Ovary (tissue), 9 donors: ENCODE results near the gene KCTD6. TPM values are rescaled to one million over a fixed set of nuclear protein-coding genes. Genes with fewer than 3 reads are reported as not detected.
A peak's percentile ranks its signal among the peaks of the same experiment; 100 is the strongest.

Experiments
- DNase-seq, 5 donors: peaks; one replicate each; pipeline ENCODE4 v3.0.0-alpha.2; 2019 to 2020
- H3K27ac ChIP-seq, 2 donors: fragments of 200-600 bp; one replicate each; pipeline versions ENCODE4 v1.5.1 to v1.8.0; 2019 to 2022
- H3K27me3 ChIP-seq: fragments of 200-600 bp; one replicate; pipeline ENCODE4 v1.8.0; 2022
- H3K36me3 ChIP-seq: fragments of 200-600 bp; sonication (generic); one replicate; pipeline ENCODE4 v1.5.1; 2019
- H3K4me1 ChIP-seq: one replicate; pipeline ENCODE4 v1.8.1; 2013; ENCODE audit warnings: mild to moderate bottlenecking, moderate library complexity; ENCODE audit not compliant: insufficient read depth
- H3K4me3 ChIP-seq: fragments of 200-600 bp; sonication (generic); one replicate; pipeline ENCODE4 v1.5.1; 2017
- H3K9me3 ChIP-seq, 2 donors: fragments of 200-600 bp in 1 of 2; sonication (generic) in 1 of 2; one replicate each; pipeline versions ENCODE4 v1.5.1 to v1.8.1; 2013 to 2019; ENCODE audit warnings: mild to moderate bottlenecking in 1 of 2, moderate library complexity in 1 of 2
- EP300 ChIP-seq: sonication (generic); formaldehyde crosslinking; IDR thresholded peaks from one replicate; pipeline ENCODE4 v1.6.1; 2017; ENCODE audit warnings: antibody characterized with exemption
- POLR2A ChIP-seq: fragments of 450-650 bp; IDR thresholded peaks from one replicate; pipeline ENCODE4 v1.6.1; 2017; ENCODE audit warnings: antibody characterized with exemption, mild to moderate bottlenecking, moderate library complexity
- WGBS, 3 donors: extraction: QIAGEN DNeasy Blood & Tissue Kit in 1 of 3; methylation state at CpG; one replicate each; pipeline versions ENCODE4 v1.1.5 to v1.1.7; 2013 to 2017; 5-methylcytosine and 5-hydroxymethylcytosine counted together
- intact Hi-C, 4 donors: fragments of 100-400 bp; cut with DNase I; formaldehyde crosslinking; loops; one replicate each; pipeline versions ENCODE4 v1.11.0 to v1.15.1; 2022 to 2023
- polyA plus RNA-seq, 2 donors: library from polyadenylated mRNA; stranded (reverse); fragments of 200-250 nt in 1 of 2; fragments of 350-450 nt in 1 of 2; fragmentation: Illumina TruSeq in 1 of 2; extraction: RNeasy Lipid Tissue Mini Kit (QIAGEN cat#74804) in 1 of 2; gene quantifications; one replicate each; pipeline ENCODE4 v1.2.3, GENCODE V29; 2013 to 2014
- total RNA-seq, 7 donors: library from RNA; depleted of rRNA in 2 of 7; stranded (reverse); fragments of >200 nt in 2 of 7; fragmentation: NEBNext Ultra II Directional in 3 of 7; extraction: Animal tissue kit (Norgen Biotek cat#: 25700) in 3 of 7; gene quantifications; one replicate each; pipeline versions ENCODE4 v1.1.0 to v1.2.4, GENCODE V29; 2016 to 2023
- TF ChIP-seq, protein P1 (sequence below), 3 donors: fragments of 450-650 bp in 2 of 3; fragments of 200-600 bp in 1 of 3; IDR thresholded peaks; one replicate each; pipeline versions ENCODE4 v1.5.1 to v1.8.0; 2016 to 2022; ENCODE audit warnings: antibody characterized with exemption in 3 of 3, mild to moderate bottlenecking in 1 of 3
- donor health status: DM: no; HTN: no; CAD: no; lungs with moderate emphysema.
- donor health status: DM: no; HTN: no; CAD: no.
- donor health status: Bipolar disorder and iron deficiency.
- donor health status: DM: yes; HTN: yes; CAD: no.
- donor health status: DM: no; HTN: no; CAD: no.
- donor health status: DM: yes; HTN: yes; CAD: no.

KCTD6 gene
- total and polyA plus RNA-seq, 9 donors = 10.9 to 20.8 (median 13.0) TPM

GRCh38 chr3:58532794-58533220, 40.9 kb downstream of the KCTD6 start:
- TF ChIP-seq POLR2A = no peak
- TF ChIP-seq, protein P1, sequence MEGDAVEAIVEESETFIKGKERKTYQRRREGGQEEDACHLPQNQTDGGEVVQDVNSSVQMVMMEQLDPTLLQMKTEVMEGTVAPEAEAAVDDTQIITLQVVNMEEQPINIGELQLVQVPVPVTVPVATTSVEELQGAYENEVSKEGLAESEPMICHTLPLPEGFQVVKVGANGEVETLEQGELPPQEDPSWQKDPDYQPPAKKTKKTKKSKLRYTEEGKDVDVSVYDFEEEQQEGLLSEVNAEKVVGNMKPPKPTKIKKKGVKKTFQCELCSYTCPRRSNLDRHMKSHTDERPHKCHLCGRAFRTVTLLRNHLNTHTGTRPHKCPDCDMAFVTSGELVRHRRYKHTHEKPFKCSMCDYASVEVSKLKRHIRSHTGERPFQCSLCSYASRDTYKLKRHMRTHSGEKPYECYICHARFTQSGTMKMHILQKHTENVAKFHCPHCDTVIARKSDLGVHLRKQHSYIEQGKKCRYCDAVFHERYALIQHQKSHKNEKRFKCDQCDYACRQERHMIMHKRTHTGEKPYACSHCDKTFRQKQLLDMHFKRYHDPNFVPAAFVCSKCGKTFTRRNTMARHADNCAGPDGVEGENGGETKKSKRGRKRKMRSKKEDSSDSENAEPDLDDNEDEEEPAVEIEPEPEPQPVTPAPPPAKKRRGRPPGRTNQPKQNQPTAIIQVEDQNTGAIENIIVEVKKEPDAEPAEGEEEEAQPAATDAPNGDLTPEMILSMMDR (IDR thresholded peaks at IDR 0.05) = peak; percentile 74 to 82 (median 81)
- H3K27ac ChIP-seq = no peak overlapping the region
- H3K9me3 ChIP-seq = no peaks in the 10 kb centered on the region
- 29 to 31% (median 31%) methylated on average over 11 of the region's 11 CpGs for WGBS, 3 donors
- peaks cover 17% of the 10 kb centered on the region for H3K4me1 ChIP-seq
- peak; percentile 61 to 79 (median 71) for DNase-seq
- no peaks in the 10 kb centered on the region for H3K27me3 ChIP-seq
- no peak overlapping the region for H3K4me3 ChIP-seq
- intact Hi-C loops = loop anchor here in 2 of 4 donors (5.0 to 10.0 kb wide), 5 partner anchors 41 to 338 kb away; partner anchors contain the start of genes HTD2 (in 1 of the 2), KCTD6 (in 1 of the 2) and RPP14 (in 1 of the 2)
- no peaks in the 10 kb centered on the region for H3K36me3 ChIP-seq

DNA sequence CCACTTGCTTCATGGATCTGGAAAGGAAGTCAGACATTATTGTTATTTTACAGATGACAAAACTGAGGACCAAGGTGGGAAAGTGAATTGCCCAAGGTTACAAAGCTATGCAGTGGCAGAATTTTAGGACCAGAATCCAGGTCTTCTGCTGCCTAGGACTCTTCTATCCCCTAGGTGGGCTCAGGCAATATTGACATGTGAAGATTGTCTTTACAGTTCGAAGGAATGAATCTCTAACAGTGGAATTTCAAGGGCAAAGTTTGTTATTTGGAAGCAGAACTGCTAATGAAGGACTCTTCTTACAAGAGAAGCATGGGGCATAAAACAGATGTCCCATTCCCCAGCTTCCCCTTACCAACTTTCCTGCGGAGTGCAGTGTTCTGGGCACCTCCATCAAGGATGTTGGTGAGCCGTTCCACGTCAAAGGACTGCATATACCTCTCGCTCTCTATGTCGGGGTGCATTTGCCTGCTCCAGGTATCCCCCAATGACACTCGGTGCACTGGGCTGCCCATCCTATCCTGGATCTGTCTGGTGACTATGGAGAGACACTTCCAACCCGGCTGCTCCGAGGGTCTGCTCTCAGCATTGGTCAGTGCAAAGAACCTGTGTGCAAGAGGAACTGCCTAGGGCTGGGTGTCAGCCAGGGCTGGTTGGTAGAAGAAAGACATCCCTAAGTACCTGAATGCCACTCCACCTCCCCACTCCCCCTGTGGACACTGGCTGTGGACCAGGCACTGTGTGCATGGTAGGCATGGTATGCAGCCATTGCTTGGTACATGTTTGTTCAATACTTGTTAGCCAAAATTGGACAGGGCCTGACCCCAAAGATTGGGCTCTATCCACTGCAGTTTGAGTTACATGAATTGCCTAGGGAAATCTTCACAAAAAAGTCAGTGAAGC, 42.9 kb downstream of the KCTD6 start:
- TF ChIP-seq, protein P1 (IDR thresholded peaks at IDR 0.05) = no peak
- TF ChIP-seq POLR2A = no peak
- no peak for TF ChIP-seq EP300
- H3K27ac ChIP-seq = no peak overlapping the region
- no peaks in the 10 kb centered on the region for H3K36me3 ChIP-seq
- H3K9me3 ChIP-seq = no peaks in the 10 kb centered on the region
- intact Hi-C loops = loop anchor here in 2 of 4 donors (5.0 to 10.0 kb wide), 5 partner anchors 43 to 340 kb away; partner anchors contain the start of genes HTD2 (in 1 of the 2), KCTD6 (in 1 of the 2) and RPP14 (in 1 of the 2)
- H3K4me1 ChIP-seq = peaks cover 17% of the 10 kb centered on the region
- no peak for DNase-seq
- 91 to 96% (median 92%) methylated on average over 9 of the region's 9 CpGs for WGBS, 3 donors
- H3K27me3 ChIP-seq = no peaks in the 10 kb centered on the region
- H3K4me3 ChIP-seq = no peak overlapping the region

- 21 to 28% (median 25%) methylated on average over 2 of the region's 2 CpGs for WGBS, 3 donors
- Histone ChIP-seq H3K36me3 (no peaks in the 10 kb centered on the region), H3K9me3 (no peaks in the 10 kb centered on the region), H3K4me1 (peaks cover 17% of the 10 kb centered on the region), H3K27ac (no peak overlapping the region), H3K27me3 (no peaks in the 10 kb centered on the region), H3K4me3 (peak overlapping the region; percentile 36)
- no peak for TF ChIP-seq EP300
- TF ChIP-seq, protein P1 (IDR thresholded peaks at IDR 0.05) = no peak
- intact Hi-C loops = loop anchor here in 2 of 4 donors (10.0 kb wide), 2 partner anchors 211 to 341 kb away; no protein-coding TSS in a partner anchor
- DNase-seq = peak in 1 of 5 donors; percentile 37
These were observed 43.9 kb downstream of the KCTD6 start for GRCh38 chr3:58535531-58536500.
